Mucosa of descending colon (tissue), 3 donors: Measurements from ENCODE around the gene MLIP. TPM values are rescaled to one million over a fixed set of nuclear protein-coding genes. Genes with fewer than 3 reads are reported as not detected.

Source experiments
- ATAC-seq: fragments of 200-7000 bp; cut with Tn5 transposase; one replicate; pipeline ENCODE4 v1.9.1; 2020; ENCODE audit warnings: mild to moderate bottlenecking, moderate library complexity
- DNase-seq, 3 donors: peaks; one replicate each; pipeline ENCODE4 v3.0.0-alpha.2; 2020
- H3K36me3 ChIP-seq: fragments of 200-600 bp; one replicate; pipeline ENCODE4 v1.8.0; 2021; ENCODE audit warnings: low read depth, mild to moderate bottlenecking
- H3K4me1 ChIP-seq: fragments of 200-600 bp; one replicate; pipeline ENCODE4 v1.8.0; 2021; ENCODE audit warnings: low read depth, mild to moderate bottlenecking
- H3K4me3 ChIP-seq: fragments of 200-600 bp; one replicate; pipeline ENCODE4 v1.8.0; 2021; ENCODE audit warnings: mild to moderate bottlenecking
- H3K9me3 ChIP-seq: fragments of 200-600 bp; one replicate; pipeline ENCODE4 v1.8.0; 2021; ENCODE audit warnings: mild to moderate bottlenecking
- intact Hi-C, 2 donors: fragments of 100-400 bp; cut with DNase I in 1 of 2; cut with micrococcal nuclease in 1 of 2; formaldehyde crosslinking; loops; one replicate each; pipeline versions ENCODE4 v1.11.0 to v1.11.1; 2022; cut with DNase I, micrococcal nuclease
- total RNA-seq, 3 donors: library from RNA; stranded (reverse); fragmentation: NEBNext Ultra II Directional in 2 of 3; extraction: Animal tissue kit (Norgen Biotek cat#: 25700) in 2 of 3; gene quantifications; one replicate each; pipeline versions ENCODE4 v1.2.1 to v1.2.4, GENCODE V29; 2021 to 2023
- TF ChIP-seq, protein P1 (sequence below): fragments of 200-600 bp; IDR thresholded peaks from one replicate; pipeline ENCODE4 v1.8.0; 2022; ENCODE audit warnings: antibody characterized with exemption, mild to moderate bottlenecking
- donor health status: DM: no; HTN: no; CAD: no; lungs with moderate emphysema.
- donor health status: DM: no; HTN: no; CAD: no.
- donor health status: DM: no; HTN: yes; CAD: no.

The MLIP gene
- total RNA-seq, 3 donors from 2014 or later = 1.9 to 2.5 (median 2.3) TPM

DNA sequence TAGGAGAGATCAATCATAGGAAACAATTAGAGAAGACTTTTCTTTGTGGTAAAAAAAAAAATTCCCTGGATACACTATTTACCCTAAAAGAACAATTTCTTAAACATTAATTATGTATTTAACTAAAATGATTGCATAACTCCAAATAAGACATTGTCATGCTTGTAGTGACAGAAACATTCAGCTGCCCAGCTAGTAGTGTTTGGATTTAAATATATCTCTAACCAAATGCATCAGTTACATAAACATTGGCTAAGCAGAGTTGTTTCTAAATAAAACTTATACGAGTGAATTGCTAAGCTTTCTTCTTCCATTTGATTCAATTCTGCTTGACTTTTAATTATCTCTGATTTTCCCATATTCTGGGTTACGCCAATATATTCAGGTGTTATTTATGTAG is 23.7 kb downstream of the MLIP start:
- Histone ChIP-seq H3K9me3 (no peaks in the 10 kb centered on the region), H3K4me1 (peaks cover 5% of the 10 kb centered on the region), H3K4me3 (no peak overlapping the region), H3K36me3 (no peaks in the 10 kb centered on the region)
- ATAC-seq = no peak
- intact Hi-C loops = no loop called here
- TF ChIP-seq, protein P1, sequence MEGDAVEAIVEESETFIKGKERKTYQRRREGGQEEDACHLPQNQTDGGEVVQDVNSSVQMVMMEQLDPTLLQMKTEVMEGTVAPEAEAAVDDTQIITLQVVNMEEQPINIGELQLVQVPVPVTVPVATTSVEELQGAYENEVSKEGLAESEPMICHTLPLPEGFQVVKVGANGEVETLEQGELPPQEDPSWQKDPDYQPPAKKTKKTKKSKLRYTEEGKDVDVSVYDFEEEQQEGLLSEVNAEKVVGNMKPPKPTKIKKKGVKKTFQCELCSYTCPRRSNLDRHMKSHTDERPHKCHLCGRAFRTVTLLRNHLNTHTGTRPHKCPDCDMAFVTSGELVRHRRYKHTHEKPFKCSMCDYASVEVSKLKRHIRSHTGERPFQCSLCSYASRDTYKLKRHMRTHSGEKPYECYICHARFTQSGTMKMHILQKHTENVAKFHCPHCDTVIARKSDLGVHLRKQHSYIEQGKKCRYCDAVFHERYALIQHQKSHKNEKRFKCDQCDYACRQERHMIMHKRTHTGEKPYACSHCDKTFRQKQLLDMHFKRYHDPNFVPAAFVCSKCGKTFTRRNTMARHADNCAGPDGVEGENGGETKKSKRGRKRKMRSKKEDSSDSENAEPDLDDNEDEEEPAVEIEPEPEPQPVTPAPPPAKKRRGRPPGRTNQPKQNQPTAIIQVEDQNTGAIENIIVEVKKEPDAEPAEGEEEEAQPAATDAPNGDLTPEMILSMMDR = no peak
- no peak for DNase-seq

DNA sequence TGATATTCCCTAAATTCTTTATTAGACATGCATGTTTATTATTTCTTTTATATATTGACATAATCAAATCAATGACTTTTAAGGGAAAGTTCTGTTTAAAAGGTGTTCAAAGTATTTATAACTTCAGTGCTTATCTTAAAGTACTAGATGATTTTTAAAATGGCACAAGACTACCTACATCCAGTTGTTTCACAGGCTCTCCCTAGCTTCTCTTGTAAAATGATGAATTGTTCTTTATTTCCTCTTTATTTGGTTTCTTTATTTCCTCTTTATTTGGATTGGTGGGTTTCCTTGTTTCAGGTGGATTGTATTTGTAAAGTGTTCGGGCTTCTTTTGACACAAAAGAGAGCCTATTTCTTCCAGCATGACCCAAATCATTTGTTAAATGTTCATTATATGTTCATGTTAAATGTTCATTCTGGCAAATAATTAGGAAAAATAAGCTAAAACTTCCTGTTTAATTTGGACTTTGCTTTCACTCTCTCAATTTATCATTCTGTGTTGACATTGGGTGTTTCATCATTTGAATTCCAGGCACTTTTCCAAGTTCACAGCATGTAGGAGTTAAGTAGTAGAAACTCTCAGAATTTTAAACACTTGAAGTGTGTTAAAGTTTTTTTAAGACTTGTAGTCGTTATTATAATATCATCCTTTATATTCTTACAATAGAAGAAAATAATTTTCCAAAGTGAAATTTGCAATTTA is 24.6 kb downstream of the MLIP start:
- Histone ChIP-seq H3K4me1 (peaks cover 5% of the 10 kb centered on the region), H3K9me3 (no peaks in the 10 kb centered on the region), H3K36me3 (no peaks in the 10 kb centered on the region), H3K4me3 (no peak overlapping the region)
- DNase-seq = peak in 1 of 3 donors; percentile 23
- TF ChIP-seq, protein P1 = no peak
- intact Hi-C loops = no loop called here
- peak; percentile 74 for ATAC-seq

DNA sequence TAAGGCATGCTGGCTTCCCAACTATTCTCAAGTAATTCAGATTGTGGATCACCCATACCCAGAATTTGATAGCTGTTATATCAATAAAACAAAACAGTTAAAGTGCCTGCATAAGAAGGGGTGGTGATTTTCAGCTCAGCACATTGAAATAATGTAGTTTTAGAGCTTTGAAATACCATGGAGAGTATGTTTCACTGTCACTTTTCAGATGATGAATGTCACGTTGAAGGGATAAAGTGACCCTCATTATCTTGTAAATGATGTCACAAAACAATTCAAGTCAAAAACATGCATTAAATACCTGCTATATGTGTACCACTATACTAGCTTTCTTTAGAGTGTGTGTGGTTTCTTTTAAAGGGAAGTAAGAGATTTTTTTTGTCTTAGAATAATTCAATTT is 27.6 kb downstream of the MLIP start:
- TF ChIP-seq, protein P1 = no peak
- Histone ChIP-seq H3K36me3 (no peaks in the 10 kb centered on the region), H3K4me3 (no peak overlapping the region), H3K9me3 (no peaks in the 10 kb centered on the region), H3K4me1 (peaks cover 5% of the 10 kb centered on the region)
- intact Hi-C loops = no loop called here
- ATAC-seq (no peak), DNase-seq (no peak)

DNA sequence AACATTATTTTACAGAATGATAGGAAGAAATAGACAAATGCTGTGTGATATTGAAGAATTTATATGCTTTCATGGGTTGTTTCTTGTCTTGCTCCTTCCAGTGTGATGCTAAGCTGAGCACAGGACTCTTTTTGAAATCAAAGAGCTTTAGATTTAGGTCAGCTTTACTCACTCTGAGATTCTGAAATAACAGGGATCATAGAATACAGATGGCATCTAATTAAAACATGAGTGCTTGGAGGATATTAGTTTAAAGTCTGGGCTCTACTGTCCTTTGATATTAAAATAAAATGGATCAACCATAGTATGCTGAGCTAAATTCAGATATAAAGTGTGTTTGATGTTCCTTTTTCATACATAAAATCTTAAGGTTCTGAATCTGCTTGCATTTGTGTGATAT is 29.6 kb downstream of the MLIP start:
- DNase-seq (no peak), ATAC-seq (no peak)
- H3K9me3 ChIP-seq = no peaks in the 10 kb centered on the region
- TF ChIP-seq, protein P1 = no peak
- H3K4me3 ChIP-seq = no peak overlapping the region
- peaks cover 5% of the 10 kb centered on the region for H3K4me1 ChIP-seq
- no peaks in the 10 kb centered on the region for H3K36me3 ChIP-seq
- intact Hi-C loops = no loop called here

DNA sequence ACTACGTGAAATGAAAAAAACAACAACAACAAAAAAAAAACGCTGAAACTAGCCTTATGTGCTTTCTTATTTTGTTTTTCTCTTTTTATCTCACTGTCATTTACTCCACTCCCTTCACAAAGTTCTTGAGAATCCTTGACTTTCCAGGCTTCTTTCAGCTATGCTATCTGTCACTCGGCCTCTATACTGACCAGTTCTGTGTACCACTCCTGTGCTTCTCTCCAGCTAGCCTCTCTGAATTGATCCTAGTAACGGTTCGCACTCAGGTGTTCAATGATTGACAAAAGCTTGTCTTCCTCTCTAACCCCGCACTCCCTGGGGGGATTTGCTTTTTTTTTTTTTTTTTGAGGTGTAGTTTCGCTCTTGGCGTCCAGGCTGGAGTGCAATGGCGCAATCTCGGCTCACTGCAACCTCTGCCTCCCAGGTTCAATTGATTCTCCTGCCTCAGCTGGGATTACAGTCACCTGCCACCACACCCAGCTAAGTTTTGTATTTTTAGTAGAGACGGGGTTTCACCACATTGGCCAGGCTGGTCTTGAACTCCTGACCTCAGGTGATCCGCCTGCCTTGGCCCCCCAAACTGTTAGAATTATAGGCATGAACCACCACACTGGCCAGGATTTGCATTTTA is 31.8 kb downstream of the MLIP start:
- no peak overlapping the region for H3K4me3 ChIP-seq
- ATAC-seq (no peak), DNase-seq (no peak)
- no peaks in the 10 kb centered on the region for H3K9me3 ChIP-seq
- intact Hi-C loops = no loop called here
- TF ChIP-seq, protein P1 = no peak
- no peaks in the 10 kb centered on the region for H3K4me1 ChIP-seq
- H3K36me3 ChIP-seq = no peaks in the 10 kb centered on the region
